ENCODE measurements around the gene TRANK1.

TRANK1 gene

DNA sequence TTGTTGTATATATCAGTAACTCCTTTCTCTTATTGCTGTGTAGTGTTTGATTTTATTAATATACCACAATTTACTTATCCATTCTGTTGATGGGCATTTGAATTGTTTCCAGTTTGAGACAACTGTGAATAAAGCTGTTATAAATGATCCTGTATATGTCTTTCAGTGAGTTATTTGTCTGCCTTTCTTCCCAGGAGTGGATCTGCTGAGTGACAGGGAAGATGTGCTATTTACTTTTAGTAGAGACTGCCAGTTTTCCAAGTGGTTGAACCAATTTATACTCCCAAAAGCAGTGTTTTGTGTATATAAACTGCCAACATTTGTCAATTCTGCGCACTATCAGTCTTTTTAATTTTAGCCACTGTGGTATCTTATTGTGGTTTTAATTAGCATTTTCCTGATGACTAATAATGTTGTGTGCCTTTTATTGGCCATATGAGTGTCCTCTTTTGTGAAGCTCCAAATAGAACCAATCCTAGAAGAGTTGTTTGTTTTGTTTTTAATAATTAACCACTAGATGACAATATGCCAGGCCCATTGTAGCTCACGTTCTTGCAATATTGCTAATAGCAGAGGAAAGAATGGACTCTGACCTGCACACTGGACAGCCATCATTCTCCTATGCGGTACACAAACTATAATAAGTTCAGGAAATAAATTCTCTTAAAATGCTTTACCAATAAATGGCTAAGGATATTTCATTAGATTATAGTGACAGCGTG is 25.3 kb downstream of the TRANK1 start:
- Histone ChIP-seq H3K79me2 (ENCODE audit: control insufficient read depth, low read length) (peaks cover 89% of the 10 kb centered on the region), H3F3A (ENCODE audit: control insufficient read depth, insufficient read depth) (peaks cover 39% of the 10 kb centered on the region), H3K4me3 (ENCODE audit: low read length) (peak overlapping the region; percentile 43; the same call in 1 of the 2 replicates), H3K36me3 (ENCODE audit: control insufficient read depth, low read length) (peaks cover 46% of the 10 kb centered on the region), H3K27ac (ENCODE audit: low read depth, low read length) (peak overlapping the region; percentile 53), H3K9me3 (ENCODE audit: control insufficient read depth, insufficient read depth, low read length) (peaks cover 17% of the 10 kb centered on the region), H3K9me2 (replicated peaks; ENCODE audit: control insufficient read depth, low read length) (no peaks in the 10 kb centered on the region), H3K4me2 (ENCODE audit: low read length) (peak overlapping the region; percentile 60), H4K20me1 (ENCODE audit: control insufficient read depth, insufficient read depth, low read depth, low read length) (no peaks in the 10 kb centered on the region), H3K27me3 (ENCODE audit: control insufficient read depth, low read length) (no peaks in the 10 kb centered on the region), H3K4me1 (ENCODE audit: control insufficient read depth, low read length) (peaks cover 83% of the 10 kb centered on the region)
- no peak for TF ChIP-seq EZH2phosphoT487 (IDR thresholded peaks at IDR 0.05; ENCODE audit: borderline replicate concordance, low read length)
- TF ChIP-seq, protein P1, sequence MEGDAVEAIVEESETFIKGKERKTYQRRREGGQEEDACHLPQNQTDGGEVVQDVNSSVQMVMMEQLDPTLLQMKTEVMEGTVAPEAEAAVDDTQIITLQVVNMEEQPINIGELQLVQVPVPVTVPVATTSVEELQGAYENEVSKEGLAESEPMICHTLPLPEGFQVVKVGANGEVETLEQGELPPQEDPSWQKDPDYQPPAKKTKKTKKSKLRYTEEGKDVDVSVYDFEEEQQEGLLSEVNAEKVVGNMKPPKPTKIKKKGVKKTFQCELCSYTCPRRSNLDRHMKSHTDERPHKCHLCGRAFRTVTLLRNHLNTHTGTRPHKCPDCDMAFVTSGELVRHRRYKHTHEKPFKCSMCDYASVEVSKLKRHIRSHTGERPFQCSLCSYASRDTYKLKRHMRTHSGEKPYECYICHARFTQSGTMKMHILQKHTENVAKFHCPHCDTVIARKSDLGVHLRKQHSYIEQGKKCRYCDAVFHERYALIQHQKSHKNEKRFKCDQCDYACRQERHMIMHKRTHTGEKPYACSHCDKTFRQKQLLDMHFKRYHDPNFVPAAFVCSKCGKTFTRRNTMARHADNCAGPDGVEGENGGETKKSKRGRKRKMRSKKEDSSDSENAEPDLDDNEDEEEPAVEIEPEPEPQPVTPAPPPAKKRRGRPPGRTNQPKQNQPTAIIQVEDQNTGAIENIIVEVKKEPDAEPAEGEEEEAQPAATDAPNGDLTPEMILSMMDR (IDR thresholded peaks at IDR 0.05; ENCODE audit: low read depth, low read length, poor library complexity, severe bottlenecking): no peak

DNA sequence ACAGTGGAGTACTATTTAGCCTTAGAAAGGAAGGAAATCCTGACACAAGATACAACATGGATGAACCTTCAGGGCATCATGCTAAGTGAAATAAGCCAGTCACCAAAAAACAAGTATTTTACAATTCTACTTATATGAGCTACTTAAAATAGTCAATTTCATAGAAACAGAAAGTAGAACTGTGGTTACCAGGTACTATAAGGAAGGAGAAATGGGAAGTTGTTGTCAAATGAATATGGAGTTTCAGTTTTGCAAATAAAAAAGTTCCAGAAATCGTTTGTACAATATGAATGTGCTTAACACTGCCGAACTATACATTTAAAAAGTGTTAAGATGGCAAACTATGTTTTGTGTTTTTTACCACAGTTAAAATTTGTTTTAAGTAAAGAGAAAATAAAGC is 26.8 kb downstream of the TRANK1 start:
- Histone ChIP-seq H4K20me1 (ENCODE audit: control insufficient read depth, insufficient read depth, low read depth, low read length) (no peaks in the 10 kb centered on the region), H3K36me3 (ENCODE audit: control insufficient read depth, low read length) (peaks cover 42% of the 10 kb centered on the region), H3K4me2 (ENCODE audit: low read length) (peak overlapping the region; percentile 60), H3K27ac (ENCODE audit: low read depth, low read length) (peak overlapping the region; percentile 53), H3K4me1 (ENCODE audit: control insufficient read depth, low read length) (peaks cover 84% of the 10 kb centered on the region), H3K27me3 (ENCODE audit: control insufficient read depth, low read length) (no peaks in the 10 kb centered on the region), H3K9me3 (ENCODE audit: control insufficient read depth, insufficient read depth, low read length) (peaks cover 17% of the 10 kb centered on the region), H3F3A (ENCODE audit: control insufficient read depth, insufficient read depth) (peaks cover 40% of the 10 kb centered on the region), H3K9me2 (replicated peaks; ENCODE audit: control insufficient read depth, low read length) (no peaks in the 10 kb centered on the region), H3K79me2 (ENCODE audit: control insufficient read depth, low read length) (peaks cover 88% of the 10 kb centered on the region), H3K4me3 (ENCODE audit: low read length) (peak overlapping the region; percentile 43)
- TF ChIP-seq EZH2phosphoT487 (IDR thresholded peaks at IDR 0.05; ENCODE audit: borderline replicate concordance, low read length): no peak
- TF ChIP-seq, protein P1 (IDR thresholded peaks at IDR 0.05; ENCODE audit: low read depth, low read length, poor library complexity, severe bottlenecking): no peak

DNA sequence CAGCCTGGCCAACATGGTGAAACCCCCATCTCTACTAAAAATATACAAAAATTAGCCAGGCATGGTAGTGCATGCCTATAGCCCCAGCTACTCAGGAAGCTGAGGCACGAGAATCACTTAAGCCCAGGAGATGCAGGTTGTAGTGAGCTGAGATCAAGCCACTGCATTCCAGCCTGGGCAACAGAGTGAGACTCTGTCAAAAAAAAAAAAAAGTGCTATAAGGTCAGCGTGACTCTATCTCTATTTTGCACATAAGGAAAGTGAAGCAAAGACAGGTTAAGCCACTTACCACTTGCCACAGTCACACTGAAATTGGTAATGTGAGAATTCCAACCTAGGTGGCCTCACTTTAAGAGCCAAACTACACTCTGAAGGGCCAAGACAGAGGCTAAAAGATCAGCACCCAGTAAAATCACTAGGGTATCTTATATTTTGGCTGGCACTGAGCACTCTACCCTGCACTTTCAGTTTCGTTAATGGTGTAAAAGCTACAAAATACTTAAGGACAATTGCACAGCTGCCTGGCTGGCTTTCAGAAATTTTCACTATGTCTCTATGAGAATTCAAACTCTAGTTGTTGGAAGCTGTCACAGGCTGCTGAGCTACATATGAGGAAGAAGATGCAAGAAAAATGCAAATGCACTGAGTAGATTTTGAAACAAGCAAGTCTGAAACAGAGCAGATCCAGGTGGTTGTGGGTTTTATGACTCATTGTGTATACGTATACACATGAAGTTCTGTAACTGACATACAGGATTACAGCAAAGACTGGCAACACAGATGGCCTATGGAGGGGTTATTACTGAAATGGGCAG is 32.7 kb downstream of the TRANK1 start:
- no peaks in the 10 kb centered on the region for H3K9me2 ChIP-seq (replicated peaks; ENCODE audit: control insufficient read depth, low read length)
- peak overlapping the region; percentile 85 for H3K4me2 ChIP-seq (ENCODE audit: low read length)
- H4K20me1 ChIP-seq (ENCODE audit: control insufficient read depth, insufficient read depth, low read depth, low read length): no peaks in the 10 kb centered on the region
- peak overlapping the region; percentile 95 for H3K27ac ChIP-seq (ENCODE audit: low read depth, low read length)
- no peak for TF ChIP-seq EZH2phosphoT487 (IDR thresholded peaks at IDR 0.05; ENCODE audit: borderline replicate concordance, low read length)
- TF ChIP-seq, protein P1 (IDR thresholded peaks at IDR 0.05; ENCODE audit: low read depth, low read length, poor library complexity, severe bottlenecking): no peak
- H3K9me3 ChIP-seq (ENCODE audit: control insufficient read depth, insufficient read depth, low read length): no peaks in the 10 kb centered on the region
- peak overlapping the region; percentile 70 for H3K4me3 ChIP-seq (ENCODE audit: low read length)
- peaks cover 87% of the 10 kb centered on the region for H3K4me1 ChIP-seq (ENCODE audit: control insufficient read depth, low read length)
- H3K79me2 ChIP-seq (ENCODE audit: control insufficient read depth, low read length): peaks cover 82% of the 10 kb centered on the region
- H3K36me3 ChIP-seq (ENCODE audit: control insufficient read depth, low read length): peaks cover 36% of the 10 kb centered on the region
- no peaks in the 10 kb centered on the region for H3K27me3 ChIP-seq (ENCODE audit: control insufficient read depth, low read length)
- H3F3A ChIP-seq (ENCODE audit: control insufficient read depth, insufficient read depth): peaks cover 33% of the 10 kb centered on the region
